CD4-positive, alpha-beta memory T cell (primary cell): ENCODE measurements around the gene TPSG1. TPM values are rescaled to one million over a fixed set of nuclear protein-coding genes. Genes with fewer than 3 reads are reported as not detected.

Experiments
- CTCF ChIA-PET: fragments of 350-600 bp; sonication (Branson Sonifier 250); formaldehyde crosslinking; loops from one replicate; lab custom pipeline; 2021; ENCODE audit warnings: inconsistent platforms; ENCODE audit not compliant: partially characterized antibody; lab: Charles Lee
- POLR2A ChIA-PET: fragments of 350-600 bp; sonication (Branson Sonifier 250); formaldehyde crosslinking; loops from one replicate; lab custom pipeline; 2021; ENCODE audit not compliant: partially characterized antibody; lab: Charles Lee
- DNase-seq, 5 donors: peaks; one replicate each; pipeline versions ENCODE4 v3.0.0 to v3.0.0-alpha.2; 2020 to 2022; ENCODE audit warnings: mixed read lengths in 1 of 5
- H3K27ac ChIP-seq: one replicate; pipeline ENCODE4 v1.7.0; 2013; ENCODE audit warnings: low read depth, low read length
- H3K27me3 ChIP-seq: 2 replicates; pipeline ENCODE4 v1.7.0; 2013; ENCODE audit warnings: mild to moderate bottlenecking, low read length, moderate library complexity; ENCODE audit not compliant: insufficient read depth
- H3K36me3 ChIP-seq: 2 replicates; pipeline ENCODE4 v1.7.0; 2013; ENCODE audit warnings: mild to moderate bottlenecking, low read length, moderate library complexity; ENCODE audit not compliant: insufficient read depth
- H3K4me1 ChIP-seq: 2 replicates; pipeline ENCODE4 v1.7.0; 2013; ENCODE audit warnings: mild to moderate bottlenecking, low read length, moderate library complexity; ENCODE audit not compliant: insufficient read depth
- H3K4me3 ChIP-seq, 2 donors: one replicate each; pipeline ENCODE4 v1.7.0; 2013; ENCODE audit warnings: low read length in 2 of 2, mild to moderate bottlenecking in 1 of 2
- H3K9me3 ChIP-seq, 2 donors: one replicate each; pipeline ENCODE4 v1.7.0; 2013; ENCODE audit warnings: low read length in 2 of 2, control low read depth in 1 of 2; ENCODE audit not compliant: control insufficient read depth in 1 of 2
- H3K27ac Mint-ChIP-seq, 7 donors: one replicate each; pipeline ENCODE4 v1.8.0; 2020 to 2021; ENCODE audit warnings: mixed read lengths in 7 of 7, mild to moderate bottlenecking in 6 of 7, inconsistent platforms in 3 of 7, moderate library complexity in 3 of 7
- H3K27me3 Mint-ChIP-seq, 2 donors: one replicate each; pipeline ENCODE4 v1.8.0; 2020 to 2021; ENCODE audit warnings: mixed read lengths in 2 of 2
- H3K36me3 Mint-ChIP-seq, 2 donors: one replicate each; pipeline ENCODE4 v1.8.0; 2020 to 2021; ENCODE audit warnings: mixed read lengths in 2 of 2, inconsistent platforms in 1 of 2, mild to moderate bottlenecking in 1 of 2
- H3K4me1 Mint-ChIP-seq, 4 donors: one replicate each; pipeline ENCODE4 v1.8.0; 2020 to 2021; ENCODE audit warnings: mixed read lengths in 4 of 4, mild to moderate bottlenecking in 1 of 4
- H3K4me3 Mint-ChIP-seq, 8 donors: one replicate each; pipeline ENCODE4 v1.8.0; 2020 to 2021; ENCODE audit warnings: mixed read lengths in 8 of 8, mild to moderate bottlenecking in 7 of 8, moderate library complexity in 6 of 8, inconsistent platforms in 3 of 8
- H3K9me3 Mint-ChIP-seq, 8 donors: one replicate each; pipeline ENCODE4 v1.8.0; 2020 to 2021; ENCODE audit warnings: mixed read lengths in 8 of 8, mild to moderate bottlenecking in 5 of 8, inconsistent platforms in 3 of 8, moderate library complexity in 1 of 8
- intact Hi-C: fragments of 100-400 bp; cut with micrococcal nuclease; formaldehyde crosslinking; loops from one replicate; pipeline ENCODE4 v1.15.1; 2023
- polyA plus RNA-seq, 2 donors: library from polyadenylated mRNA; unstranded; fragments of 300-500 nt; fragmentation: Illumina TruSeq; gene quantifications; one replicate each; pipeline ENCODE4 v1.2.3, GENCODE V29; 2021
- total RNA-seq, 2 experiments: library from RNA; stranded (reverse); gene quantifications; one replicate each; pipeline ENCODE4 v1.2.3, GENCODE V29; 2021

The TPSG1 gene
- total and polyA plus RNA-seq, 4 experiments from 2014 or later = not detected

- intact Hi-C loops = no loop called here
- H3K36me3 ChIP-seq = no peaks in the 10 kb centered on the region
- H3K9me3 ChIP-seq = no peaks in the 10 kb centered on the region
- ChIA-PET CTCF (interaction anchor here (1.0 kb wide), 1 partner anchor 14 kb away, joined by 3 read pairs; no protein-coding TSS in a partner anchor), POLR2A (no interaction called here)
- H3K4me3 ChIP-seq = no peak overlapping the region
- H3K4me1 ChIP-seq = peaks cover 10% of the 10 kb centered on the region
- Mint-ChIP-seq H3K9me3 (no peaks in the 10 kb centered on the region), H3K27me3 (peaks cover 17% of the 10 kb centered on the region in 2 donors), H3K27ac (no peak overlapping the region), H3K4me3 (no peak overlapping the region), H3K4me1 (peaks cover 4 to 11% (median 9%) of the 10 kb centered on the region in 4 donors), H3K36me3 (no peaks in the 10 kb centered on the region)
- H3K27ac ChIP-seq = no peak overlapping the region
- no peaks in the 10 kb centered on the region for H3K27me3 ChIP-seq
- DNase-seq = no peak
These were observed 36.2 kb upstream of the TPSG1 start for GRCh38 chr16:1261131-1261892.

DNA sequence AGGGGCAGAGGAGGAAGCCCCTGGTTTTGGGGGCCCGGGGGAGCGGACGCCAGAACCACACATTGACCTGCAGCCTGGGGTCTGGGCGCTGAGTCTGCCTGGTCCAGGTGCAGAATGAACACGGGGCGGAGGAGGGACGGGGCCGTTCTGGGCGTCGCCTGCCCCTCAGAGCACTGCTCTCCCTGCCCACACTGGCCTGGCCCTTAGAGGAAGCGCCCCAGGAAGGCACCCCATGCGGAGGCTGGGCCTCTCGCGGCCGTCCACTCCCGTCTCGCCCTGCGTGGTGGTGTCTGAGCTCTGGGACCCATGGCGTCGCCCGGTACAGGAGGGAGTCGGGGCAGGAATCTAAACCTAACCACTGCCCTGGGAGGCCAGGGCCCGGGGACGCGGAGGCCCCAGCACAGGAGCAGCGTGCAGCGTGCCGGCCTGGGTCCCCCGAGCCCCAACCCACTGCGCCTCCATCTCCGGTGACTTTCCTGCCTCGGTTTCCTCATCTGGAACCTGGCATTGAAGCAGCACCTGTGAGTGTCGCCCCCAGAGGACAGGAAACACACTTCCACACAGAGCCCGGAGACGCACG is 35.1 kb upstream of the TPSG1 start:
- no peaks in the 10 kb centered on the region for H3K9me3 ChIP-seq
- no peak overlapping the region for H3K27ac ChIP-seq
- H3K27ac Mint-ChIP-seq = peak overlapping the region in 1 of 7 donors; percentile 27
- H3K36me3 ChIP-seq = no peaks in the 10 kb centered on the region
- H3K4me1 Mint-ChIP-seq = peaks cover 4 to 11% (median 9%) of the 10 kb centered on the region in 4 donors
- no peaks in the 10 kb centered on the region for H3K9me3 Mint-ChIP-seq
- H3K4me3 Mint-ChIP-seq = no peak overlapping the region
- H3K27me3 Mint-ChIP-seq = peaks cover 17% of the 10 kb centered on the region in 2 donors
- DNase-seq = no peak
- H3K36me3 Mint-ChIP-seq = no peaks in the 10 kb centered on the region
- POLR2A ChIA-PET = no interaction called here
- intact Hi-C loops = no loop called here
- H3K4me3 ChIP-seq = no peak overlapping the region
- H3K4me1 ChIP-seq = peaks cover 10% of the 10 kb centered on the region
- no peaks in the 10 kb centered on the region for H3K27me3 ChIP-seq
- CTCF ChIA-PET = no interaction called here

GRCh38 chr16:1259760-1260068 is 34.6 kb upstream of the TPSG1 start:
- Mint-ChIP-seq H3K4me3 (no peak overlapping the region), H3K9me3 (no peaks in the 10 kb centered on the region), H3K4me1 (peaks cover 4 to 11% (median 9%) of the 10 kb centered on the region in 4 donors), H3K27me3 (peaks cover 17% of the 10 kb centered on the region in 2 donors), H3K36me3 (no peaks in the 10 kb centered on the region), H3K27ac (no peak overlapping the region)
- H3K27me3 ChIP-seq = no peaks in the 10 kb centered on the region
- CTCF ChIA-PET = no interaction called here
- no peaks in the 10 kb centered on the region for H3K36me3 ChIP-seq
- H3K9me3 ChIP-seq = no peaks in the 10 kb centered on the region
- no peak overlapping the region for H3K4me3 ChIP-seq
- POLR2A ChIA-PET = no interaction called here
- no peak for DNase-seq
- H3K27ac ChIP-seq = no peak overlapping the region
- intact Hi-C loops = no loop called here
- peaks cover 10% of the 10 kb centered on the region for H3K4me1 ChIP-seq

DNA sequence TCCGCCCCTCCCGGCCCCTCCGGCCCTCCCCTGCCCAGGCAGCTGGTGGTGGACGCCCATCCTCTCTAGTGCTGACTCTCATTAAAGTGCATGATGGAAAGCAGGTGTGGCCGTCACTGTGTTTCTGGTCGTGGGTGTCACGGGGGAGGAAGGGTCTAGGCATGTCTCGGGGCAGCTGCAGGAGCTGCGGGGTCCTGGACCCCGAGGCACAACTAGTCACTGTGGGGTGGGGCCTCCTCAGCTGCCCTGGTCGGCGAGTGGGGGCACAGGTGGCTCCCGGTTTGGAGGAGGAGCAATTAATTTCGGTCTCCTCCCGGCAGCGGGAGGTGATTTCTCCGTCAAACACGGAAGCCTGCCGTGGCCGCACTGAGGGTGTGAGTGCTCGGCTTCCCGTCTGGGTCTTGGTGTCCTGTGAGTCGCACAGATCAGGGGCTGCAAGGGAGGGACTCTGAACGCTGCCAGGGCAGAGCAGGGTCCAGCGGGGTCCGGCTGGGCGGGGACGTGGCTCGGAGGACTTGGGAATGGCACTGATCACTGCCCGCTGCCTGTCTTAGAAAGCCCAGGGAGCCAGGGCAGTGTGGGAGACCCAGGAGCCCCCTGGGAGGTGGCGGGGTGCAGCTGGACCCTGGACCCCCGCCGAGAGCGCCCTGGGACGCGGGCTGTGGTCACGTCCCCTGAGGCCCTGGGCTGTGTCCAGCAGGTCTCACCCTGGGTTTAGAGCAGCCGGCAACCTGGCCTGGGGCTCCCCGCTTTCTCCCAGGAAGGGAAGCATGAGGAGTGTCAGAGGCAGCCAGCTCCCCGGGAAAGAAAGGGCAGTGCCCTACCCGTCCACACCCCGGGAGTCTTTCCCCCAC is 34.1 kb upstream of the TPSG1 start:
- ChIA-PET POLR2A (no interaction called here), CTCF (no interaction called here)
- H3K4me1 Mint-ChIP-seq = peaks cover 4 to 10% (median 6%) of the 10 kb centered on the region in 4 donors
- H3K36me3 ChIP-seq = no peaks in the 10 kb centered on the region
- H3K27ac Mint-ChIP-seq = peak overlapping the region in 1 of 7 donors; percentile 61
- H3K9me3 Mint-ChIP-seq = no peaks in the 10 kb centered on the region
- H3K27me3 ChIP-seq = no peaks in the 10 kb centered on the region
- no peaks in the 10 kb centered on the region for H3K9me3 ChIP-seq
- DNase-seq = no peak
- peaks cover 10% of the 10 kb centered on the region for H3K4me1 ChIP-seq
- H3K36me3 Mint-ChIP-seq = no peaks in the 10 kb centered on the region
- H3K27me3 Mint-ChIP-seq = peaks cover 13 to 14% of the 10 kb centered on the region in 2 donors
- intact Hi-C loops = no loop called here
- H3K27ac ChIP-seq = no peak overlapping the region
- peak overlapping the region; percentile 47 to 83 (median 62) for H3K4me3 Mint-ChIP-seq
- peak overlapping the region in 1 of 2 donors; percentile 41 for H3K4me3 ChIP-seq

DNA sequence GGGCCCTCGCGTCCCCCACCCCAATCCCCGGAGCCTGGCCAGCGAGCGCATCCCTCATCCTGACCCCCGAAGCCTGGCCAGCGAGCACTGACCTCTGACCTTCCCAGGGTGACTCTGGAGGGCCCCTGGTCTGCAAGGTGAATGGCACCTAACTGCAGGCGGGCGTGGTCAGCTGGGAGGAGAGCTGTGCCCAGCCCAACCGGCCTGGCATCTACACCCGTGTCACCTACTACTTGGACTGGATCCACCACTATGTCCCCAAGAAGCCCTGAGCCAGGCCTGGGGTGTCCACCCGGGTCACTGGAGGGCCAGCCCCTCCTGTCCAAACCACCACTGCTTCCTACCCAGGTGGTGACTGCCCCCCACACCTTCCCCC is 33.1 kb upstream of the TPSG1 start:
- Histone ChIP-seq H3K9me3 (no peaks in the 10 kb centered on the region), H3K27me3 (no peaks in the 10 kb centered on the region), H3K36me3 (no peaks in the 10 kb centered on the region), H3K4me1 (peaks cover 10% of the 10 kb centered on the region), H3K4me3 (no peak overlapping the region), H3K27ac (no peak overlapping the region)
- H3K27ac Mint-ChIP-seq = no peak overlapping the region
- CTCF ChIA-PET = no interaction called here
- H3K4me3 Mint-ChIP-seq = no peak overlapping the region
- intact Hi-C loops = no loop called here
- peaks cover 4 to 10% (median 5%) of the 10 kb centered on the region in 4 donors for H3K4me1 Mint-ChIP-seq
- H3K27me3 Mint-ChIP-seq = peaks cover 13 to 14% of the 10 kb centered on the region in 2 donors
- POLR2A ChIA-PET = no interaction called here
- no peak for DNase-seq
- no peaks in the 10 kb centered on the region for H3K9me3 Mint-ChIP-seq
- no peaks in the 10 kb centered on the region for H3K36me3 Mint-ChIP-seq

GRCh38 chr16:1257561-1258224 is 32.6 kb upstream of the TPSG1 start:
- intact Hi-C loops = no loop called here
- H3K27me3 Mint-ChIP-seq = peaks cover 13 to 14% of the 10 kb centered on the region in 2 donors
- H3K36me3 ChIP-seq = no peaks in the 10 kb centered on the region

GRCh38 chr16:1256874-1257322 is 31.8 kb upstream of the TPSG1 start:
- intact Hi-C loops = no loop called here
- H3K4me3 ChIP-seq = no peak overlapping the region
- Mint-ChIP-seq H3K4me1 (peaks cover 4 to 10% (median 5%) of the 10 kb centered on the region in 4 donors), H3K4me3 (no peak overlapping the region), H3K9me3 (no peaks in the 10 kb centered on the region), H3K27me3 (peaks cover 11 to 12% of the 10 kb centered on the region in 2 donors), H3K27ac (no peak overlapping the region), H3K36me3 (no peaks in the 10 kb centered on the region)
- H3K27me3 ChIP-seq = no peaks in the 10 kb centered on the region
- peaks cover 10% of the 10 kb centered on the region for H3K4me1 ChIP-seq
- DNase-seq = no peak
- no peaks in the 10 kb centered on the region for H3K36me3 ChIP-seq
- ChIA-PET POLR2A (no interaction called here), CTCF (no interaction called here)
- no peak overlapping the region for H3K27ac ChIP-seq
- no peaks in the 10 kb centered on the region for H3K9me3 ChIP-seq

More at GRCh38 chr16:1257561-1258224, 32.6 kb upstream of the TPSG1 start:
- no peaks in the 10 kb centered on the region for H3K36me3 Mint-ChIP-seq
- Histone ChIP-seq H3K9me3 (no peaks in the 10 kb centered on the region), H3K27me3 (no peaks in the 10 kb centered on the region), H3K4me1 (peaks cover 10% of the 10 kb centered on the region), H3K4me3 (no peak overlapping the region), H3K27ac (no peak overlapping the region)
- no peak overlapping the region for H3K4me3 Mint-ChIP-seq
- H3K27ac Mint-ChIP-seq = no peak overlapping the region
- no peak for DNase-seq
- POLR2A ChIA-PET = no interaction called here
- CTCF ChIA-PET = no interaction called here
- no peaks in the 10 kb centered on the region for H3K9me3 Mint-ChIP-seq
- H3K4me1 Mint-ChIP-seq = peaks cover 4 to 10% (median 5%) of the 10 kb centered on the region in 4 donors
